Measurements from ENCODE around the gene DCC.

The DCC gene

DNA sequence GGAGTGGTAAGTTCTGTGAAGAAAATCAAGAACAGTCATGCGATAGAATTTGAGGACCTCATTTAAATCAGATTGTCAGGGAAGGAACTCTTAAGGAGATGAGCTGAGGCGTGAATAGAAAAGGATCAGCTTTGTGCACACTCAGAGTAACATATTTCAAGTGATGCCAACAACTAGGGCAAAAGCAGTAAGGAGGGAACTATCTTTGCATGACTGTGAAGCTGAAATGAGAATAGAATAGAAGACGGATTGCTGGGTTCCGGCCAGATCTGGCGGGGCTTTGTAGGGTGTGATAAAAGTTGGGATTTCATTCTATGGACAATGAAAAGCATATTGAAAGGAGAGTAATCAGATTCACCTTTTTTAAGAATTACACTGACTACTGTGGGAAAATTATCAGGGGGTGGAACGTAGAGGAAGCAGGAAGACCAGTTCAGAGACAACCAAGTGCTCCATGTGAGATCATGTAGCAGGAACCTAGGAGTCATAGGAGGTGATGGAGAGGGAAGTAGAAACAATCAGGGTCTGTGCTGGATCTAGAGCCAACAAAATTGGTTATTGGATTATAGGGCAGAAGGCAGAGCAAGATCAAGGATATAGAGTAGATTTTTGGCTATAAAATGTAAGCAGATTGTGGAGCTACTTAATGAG is 884.3 kb downstream of the DCC start:
- DNase-seq (ENCODE audit: low read depth), result no peak
- TF ChIP-seq, protein P1, sequence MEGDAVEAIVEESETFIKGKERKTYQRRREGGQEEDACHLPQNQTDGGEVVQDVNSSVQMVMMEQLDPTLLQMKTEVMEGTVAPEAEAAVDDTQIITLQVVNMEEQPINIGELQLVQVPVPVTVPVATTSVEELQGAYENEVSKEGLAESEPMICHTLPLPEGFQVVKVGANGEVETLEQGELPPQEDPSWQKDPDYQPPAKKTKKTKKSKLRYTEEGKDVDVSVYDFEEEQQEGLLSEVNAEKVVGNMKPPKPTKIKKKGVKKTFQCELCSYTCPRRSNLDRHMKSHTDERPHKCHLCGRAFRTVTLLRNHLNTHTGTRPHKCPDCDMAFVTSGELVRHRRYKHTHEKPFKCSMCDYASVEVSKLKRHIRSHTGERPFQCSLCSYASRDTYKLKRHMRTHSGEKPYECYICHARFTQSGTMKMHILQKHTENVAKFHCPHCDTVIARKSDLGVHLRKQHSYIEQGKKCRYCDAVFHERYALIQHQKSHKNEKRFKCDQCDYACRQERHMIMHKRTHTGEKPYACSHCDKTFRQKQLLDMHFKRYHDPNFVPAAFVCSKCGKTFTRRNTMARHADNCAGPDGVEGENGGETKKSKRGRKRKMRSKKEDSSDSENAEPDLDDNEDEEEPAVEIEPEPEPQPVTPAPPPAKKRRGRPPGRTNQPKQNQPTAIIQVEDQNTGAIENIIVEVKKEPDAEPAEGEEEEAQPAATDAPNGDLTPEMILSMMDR (IDR thresholded peaks at IDR 0.05; ENCODE audit: control insufficient read depth, insufficient read depth, low read depth, low read length, missing control alignments), result no peak
- no peak overlapping the region for H3K4me3 ChIP-seq (ENCODE audit: control insufficient read depth, low read depth, low read length)

DNA sequence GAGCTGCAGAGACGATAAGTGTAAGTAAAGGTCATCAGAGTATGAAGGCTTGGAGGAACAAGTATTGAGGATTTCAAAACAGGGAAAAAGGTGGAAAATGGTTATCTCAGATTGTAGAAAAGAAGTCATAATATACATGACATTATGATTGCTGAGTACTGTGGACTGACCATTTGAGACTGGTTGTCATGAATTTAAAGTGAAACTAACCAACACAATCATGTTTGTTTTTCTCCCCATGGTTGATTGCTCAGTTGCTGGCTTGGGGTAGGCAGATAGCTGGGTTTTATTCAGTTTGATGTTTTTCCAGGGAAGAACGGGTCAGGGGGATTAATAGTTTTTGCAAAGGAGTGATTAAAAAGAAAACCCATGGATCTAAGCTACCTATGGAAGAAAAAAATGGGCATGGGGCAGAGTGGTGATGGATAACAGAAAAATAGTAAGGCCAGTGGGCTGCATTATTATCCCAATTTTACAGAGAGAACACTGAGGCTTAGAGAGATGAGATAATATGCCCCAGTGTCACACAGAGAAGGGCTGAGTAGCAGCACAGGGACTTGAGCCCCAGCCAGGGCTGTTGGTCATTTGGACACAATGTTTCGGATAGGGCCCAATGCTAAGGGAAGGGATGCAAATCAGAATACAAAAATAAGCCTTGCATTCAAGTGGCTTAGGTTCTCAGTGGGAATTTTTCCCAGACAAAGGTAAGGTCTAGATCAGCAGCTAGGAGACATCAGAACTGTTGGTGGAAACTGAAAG is 885.7 kb downstream of the DCC start:
- TF ChIP-seq, protein P1 (IDR thresholded peaks at IDR 0.05; ENCODE audit: control insufficient read depth, insufficient read depth, low read depth, low read length, missing control alignments), result no peak
- no peak overlapping the region for H3K4me3 ChIP-seq (ENCODE audit: control insufficient read depth, low read depth, low read length)
- DNase-seq (ENCODE audit: low read depth), result no peak

DNA sequence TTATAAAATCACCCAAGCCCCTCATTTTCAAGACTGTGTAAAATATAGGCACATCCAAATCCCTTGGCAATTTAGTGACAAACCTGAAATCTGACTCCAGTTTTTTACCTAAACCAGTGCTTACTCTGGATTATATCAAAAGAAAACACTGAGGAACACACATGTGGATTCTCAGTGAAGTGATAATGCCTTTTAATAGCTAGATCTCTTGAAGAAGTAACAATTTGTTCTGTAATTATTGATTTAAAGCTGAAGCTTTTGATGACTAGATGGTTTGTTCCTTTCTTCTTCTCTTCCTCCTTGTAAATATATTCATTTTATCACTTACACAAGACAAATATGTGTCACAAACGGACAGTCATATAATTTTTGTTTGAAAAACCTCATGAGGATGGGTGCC is 894.6 kb downstream of the DCC start:
- TF ChIP-seq, protein P1 (IDR thresholded peaks at IDR 0.05; ENCODE audit: control insufficient read depth, insufficient read depth, low read depth, low read length, missing control alignments), result no peak
- H3K4me3 ChIP-seq (ENCODE audit: control insufficient read depth, low read depth, low read length), result no peak overlapping the region
- DNase-seq (ENCODE audit: low read depth), result no peak

- TF ChIP-seq, protein P1 (IDR thresholded peaks at IDR 0.05; ENCODE audit: control insufficient read depth, insufficient read depth, low read depth, low read length, missing control alignments), result no peak
- DNase-seq (ENCODE audit: low read depth), result no peak
- no peak overlapping the region for H3K4me3 ChIP-seq (ENCODE audit: control insufficient read depth, low read depth, low read length)
Measured at GRCh38 chr18:53241161-53241560, 901.2 kb downstream of the DCC start.

GRCh38 chr18:53253789-53254188 is 913.8 kb downstream of the DCC start:
- H3K4me3 ChIP-seq (ENCODE audit: control insufficient read depth, low read depth, low read length), result no peak overlapping the region
- DNase-seq (ENCODE audit: low read depth), result no peak
- TF ChIP-seq, protein P1 (IDR thresholded peaks at IDR 0.05; ENCODE audit: control insufficient read depth, insufficient read depth, low read depth, low read length, missing control alignments), result no peak

DNA sequence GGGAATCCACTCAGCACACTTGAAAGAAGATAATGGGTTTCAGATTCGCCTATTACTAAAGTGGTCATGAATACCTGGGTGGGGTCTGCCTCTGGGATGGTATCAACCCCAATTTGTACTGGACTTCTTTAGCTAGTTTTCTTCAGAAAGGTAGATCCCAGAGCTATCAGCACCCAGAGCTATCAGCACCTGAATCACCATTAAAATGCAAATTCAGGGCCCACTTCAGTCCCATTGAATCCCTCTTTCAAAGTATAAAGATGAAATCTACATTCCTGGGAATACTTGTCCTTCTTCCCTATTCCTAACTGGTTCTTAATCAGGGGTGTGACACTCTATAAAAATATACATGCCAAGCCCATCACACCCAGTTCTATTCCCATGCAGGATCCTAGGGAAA is 914.3 kb downstream of the DCC start:
- DNase-seq (ENCODE audit: low read depth), result no peak
- TF ChIP-seq, protein P1 (IDR thresholded peaks at IDR 0.05; ENCODE audit: control insufficient read depth, insufficient read depth, low read depth, low read length, missing control alignments), result no peak
- no peak overlapping the region for H3K4me3 ChIP-seq (ENCODE audit: control insufficient read depth, low read depth, low read length)
